Measurements from ENCODE around the gene PDHA1.

GRCh38 chrX:19368576-19368975 is 24.8 kb downstream of the PDHA1 start:
- TF ChIP-seq EZH2 (IDR thresholded peaks at IDR 0.05) (no peak), POLR2AphosphoS5 (IDR thresholded peaks at IDR 0.05; ENCODE audit: borderline replicate concordance, low read depth, low read length) (no peak), FOXP2 (optimal IDR thresholded peaks at IDR 0.05; ENCODE audit: control extremely low read depth, extremely low read length, insufficient read depth) (no peak)
